Ishikawa (cell line): ENCODE data around the gene MICALL2.

Source experiments
- CEBPB ChIP-seq: IDR thresholded peaks from 2 replicates; pipeline ENCODE4 v1.6.1; 2012
- CREB1 ChIP-seq: IDR thresholded peaks from 2 replicates; pipeline ENCODE4 v1.6.1; 2012; ENCODE audit warnings: low read depth
- EGR1 ChIP-seq: IDR thresholded peaks from 2 replicates; pipeline ENCODE4 v1.6.1; 2012
- EP300 ChIP-seq: IDR thresholded peaks from 2 replicates; pipeline ENCODE4 v1.6.1; 2012; ENCODE audit warnings: borderline replicate concordance
- FOXM1 ChIP-seq: IDR thresholded peaks from 2 replicates; pipeline ENCODE4 v1.6.1; 2012; ENCODE audit warnings: low read depth, borderline replicate concordance
- NFIC ChIP-seq: IDR thresholded peaks from 2 replicates; pipeline ENCODE4 v1.6.1; 2012
- RAD21 ChIP-seq: IDR thresholded peaks from 2 replicates; pipeline ENCODE4 v1.6.1; 2012; ENCODE audit warnings: low read depth
- TAF1 ChIP-seq: IDR thresholded peaks from 2 replicates; pipeline ENCODE4 v1.6.1; 2012; ENCODE audit warnings: low read depth, mild to moderate bottlenecking
- TCF12 ChIP-seq: IDR thresholded peaks from 2 replicates; pipeline ENCODE4 v1.6.1; 2012; ENCODE audit warnings: low read depth
- TEAD4 ChIP-seq: IDR thresholded peaks from 2 replicates; pipeline ENCODE4 v1.6.1; 2012
- YY1 ChIP-seq: IDR thresholded peaks from 2 replicates; pipeline ENCODE4 v1.6.1; 2012; ENCODE audit warnings: low read depth
- ZBTB7A ChIP-seq: IDR thresholded peaks from 2 replicates; pipeline ENCODE4 v1.6.1; 2012; ENCODE audit warnings: low read depth
- TF ChIP-seq, protein P1 (sequence below): IDR thresholded peaks from 2 replicates; pipeline ENCODE4 v1.6.1; 2012
- TF ChIP-seq, protein P2 (sequence below): IDR thresholded peaks from 2 replicates; pipeline ENCODE4 v1.6.1; 2012
- TF ChIP-seq, protein P3 (sequence below): IDR thresholded peaks from 2 replicates; pipeline ENCODE4 v1.6.1; 2012; ENCODE audit warnings: low read depth, mild to moderate bottlenecking

MICALL2 gene

DNA sequence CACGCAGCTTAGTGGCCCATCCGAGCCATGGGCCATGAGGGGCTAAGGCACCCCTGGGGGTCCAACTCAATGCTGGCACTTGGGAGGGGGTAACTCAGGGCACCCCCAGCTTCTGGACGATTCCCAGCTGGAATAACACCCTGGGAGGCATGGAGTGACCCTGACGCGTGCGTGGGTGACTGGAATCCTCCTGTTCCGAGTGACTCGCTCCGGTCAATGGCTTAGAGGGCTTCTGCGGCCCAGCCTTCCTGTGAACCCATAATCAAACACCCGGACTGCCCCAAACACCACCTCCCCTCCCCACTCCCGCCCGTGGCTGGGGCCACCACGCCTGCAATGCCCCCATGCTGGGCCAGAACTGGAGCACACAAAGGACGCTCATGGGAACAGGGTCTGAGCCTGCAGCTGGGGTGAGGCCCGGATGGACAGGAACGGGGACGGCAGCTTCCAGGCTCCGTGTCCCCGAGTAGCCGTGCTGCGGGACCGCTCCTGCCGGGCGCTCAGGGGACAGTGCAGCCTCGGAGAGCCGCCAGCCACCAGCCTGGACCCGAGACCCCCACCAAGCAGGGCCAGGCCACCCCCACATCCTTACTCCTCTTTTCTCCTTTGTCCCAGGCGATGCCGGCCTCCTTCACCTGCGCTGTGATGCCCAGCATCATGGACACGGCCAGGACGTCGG is 36.4 kb upstream of the MICALL2 start:
- no peak for TF ChIP-seq ZBTB7A
- TF ChIP-seq, protein P1, sequence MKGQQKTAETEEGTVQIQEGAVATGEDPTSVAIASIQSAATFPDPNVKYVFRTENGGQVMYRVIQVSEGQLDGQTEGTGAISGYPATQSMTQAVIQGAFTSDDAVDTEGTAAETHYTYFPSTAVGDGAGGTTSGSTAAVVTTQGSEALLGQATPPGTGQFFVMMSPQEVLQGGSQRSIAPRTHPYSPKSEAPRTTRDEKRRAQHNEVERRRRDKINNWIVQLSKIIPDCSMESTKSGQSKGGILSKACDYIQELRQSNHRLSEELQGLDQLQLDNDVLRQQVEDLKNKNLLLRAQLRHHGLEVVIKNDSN: no peak
- TF ChIP-seq CREB1: no peak
- TF ChIP-seq, protein P2, sequence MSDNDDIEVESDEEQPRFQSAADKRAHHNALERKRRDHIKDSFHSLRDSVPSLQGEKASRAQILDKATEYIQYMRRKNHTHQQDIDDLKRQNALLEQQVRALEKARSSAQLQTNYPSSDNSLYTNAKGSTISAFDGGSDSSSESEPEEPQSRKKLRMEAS: no peak
- TF ChIP-seq CEBPB: no peak
- no peak for TF ChIP-seq RAD21
- TF ChIP-seq EP300: no peak
- no peak for TF ChIP-seq TEAD4
- no peak for TF ChIP-seq TAF1
- no peak for TF ChIP-seq YY1
- TF ChIP-seq, protein P3, sequence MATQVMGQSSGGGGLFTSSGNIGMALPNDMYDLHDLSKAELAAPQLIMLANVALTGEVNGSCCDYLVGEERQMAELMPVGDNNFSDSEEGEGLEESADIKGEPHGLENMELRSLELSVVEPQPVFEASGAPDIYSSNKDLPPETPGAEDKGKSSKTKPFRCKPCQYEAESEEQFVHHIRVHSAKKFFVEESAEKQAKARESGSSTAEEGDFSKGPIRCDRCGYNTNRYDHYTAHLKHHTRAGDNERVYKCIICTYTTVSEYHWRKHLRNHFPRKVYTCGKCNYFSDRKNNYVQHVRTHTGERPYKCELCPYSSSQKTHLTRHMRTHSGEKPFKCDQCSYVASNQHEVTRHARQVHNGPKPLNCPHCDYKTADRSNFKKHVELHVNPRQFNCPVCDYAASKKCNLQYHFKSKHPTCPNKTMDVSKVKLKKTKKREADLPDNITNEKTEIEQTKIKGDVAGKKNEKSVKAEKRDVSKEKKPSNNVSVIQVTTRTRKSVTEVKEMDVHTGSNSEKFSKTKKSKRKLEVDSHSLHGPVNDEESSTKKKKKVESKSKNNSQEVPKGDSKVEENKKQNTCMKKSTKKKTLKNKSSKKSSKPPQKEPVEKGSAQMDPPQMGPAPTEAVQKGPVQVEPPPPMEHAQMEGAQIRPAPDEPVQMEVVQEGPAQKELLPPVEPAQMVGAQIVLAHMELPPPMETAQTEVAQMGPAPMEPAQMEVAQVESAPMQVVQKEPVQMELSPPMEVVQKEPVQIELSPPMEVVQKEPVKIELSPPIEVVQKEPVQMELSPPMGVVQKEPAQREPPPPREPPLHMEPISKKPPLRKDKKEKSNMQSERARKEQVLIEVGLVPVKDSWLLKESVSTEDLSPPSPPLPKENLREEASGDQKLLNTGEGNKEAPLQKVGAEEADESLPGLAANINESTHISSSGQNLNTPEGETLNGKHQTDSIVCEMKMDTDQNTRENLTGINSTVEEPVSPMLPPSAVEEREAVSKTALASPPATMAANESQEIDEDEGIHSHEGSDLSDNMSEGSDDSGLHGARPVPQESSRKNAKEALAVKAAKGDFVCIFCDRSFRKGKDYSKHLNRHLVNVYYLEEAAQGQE: no peak
- TF ChIP-seq EGR1: no peak
- TF ChIP-seq NFIC: no peak
- no peak for TF ChIP-seq FOXM1
- no peak for TF ChIP-seq TCF12

DNA sequence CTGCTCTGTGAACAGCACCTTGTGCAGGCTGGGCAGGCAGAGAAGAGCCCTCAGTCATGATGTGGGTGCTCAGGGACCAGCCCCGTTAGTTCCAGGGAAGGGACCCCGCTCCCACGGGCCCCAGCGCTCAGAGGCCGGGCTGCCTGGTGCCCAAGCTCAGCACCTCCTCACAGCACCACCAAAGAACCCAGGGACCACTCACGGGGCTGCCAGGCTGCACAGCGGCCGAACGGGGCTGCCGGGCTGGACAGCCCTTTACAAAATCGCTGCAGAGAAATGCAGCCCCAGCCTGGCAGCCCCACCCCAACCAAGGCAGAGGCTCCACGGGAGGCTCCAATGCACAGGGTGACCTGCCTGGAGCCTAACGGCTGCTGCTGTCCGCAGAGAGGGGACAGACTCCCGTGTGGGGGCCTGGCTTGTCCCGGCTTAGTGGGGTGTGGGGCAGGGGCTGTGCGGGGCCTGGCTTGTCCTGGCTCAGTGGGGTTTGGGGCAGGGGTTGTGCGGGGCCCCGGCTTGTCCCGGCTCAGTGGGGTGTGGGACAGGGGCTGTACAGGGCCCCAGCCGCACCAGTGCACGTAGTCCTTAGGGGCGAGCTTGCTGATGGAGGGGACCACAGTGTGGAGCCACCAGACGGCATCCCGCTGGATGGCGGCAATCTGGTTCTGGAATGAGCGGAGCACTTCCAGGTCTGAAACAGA is 35.7 kb upstream of the MICALL2 start:
- no peak for TF ChIP-seq ZBTB7A
- TF ChIP-seq TEAD4: no peak
- TF ChIP-seq, protein P3: no peak
- no peak for TF ChIP-seq TAF1
- no peak for TF ChIP-seq TCF12

DNA sequence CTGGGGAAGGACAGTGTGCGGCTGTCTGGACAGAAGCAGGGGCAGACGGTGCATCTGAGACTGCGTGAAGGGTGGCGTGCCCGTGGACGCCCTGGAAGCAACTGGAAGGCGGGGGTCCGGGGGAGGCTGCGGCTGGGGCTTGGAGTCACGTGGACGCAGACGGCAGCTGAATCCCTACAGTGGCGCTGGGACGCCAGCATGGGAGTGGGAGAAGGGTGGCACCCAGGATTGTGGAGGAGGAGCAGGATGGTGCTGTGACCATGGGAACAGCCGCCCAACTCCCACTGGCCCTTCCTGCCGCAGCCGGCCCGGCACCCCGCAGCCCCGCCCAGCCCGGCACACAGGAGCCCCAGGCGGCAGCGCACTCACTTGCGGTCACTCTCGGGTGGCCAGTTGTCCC is 35.2 kb upstream of the MICALL2 start:
- TF ChIP-seq, protein P3: no peak
- no peak for TF ChIP-seq CEBPB
- TF ChIP-seq, protein P1: no peak
- TF ChIP-seq CREB1: no peak
- TF ChIP-seq ZBTB7A: no peak
- TF ChIP-seq RAD21: no peak
- no peak for TF ChIP-seq TAF1
- no peak for TF ChIP-seq FOXM1
- no peak for TF ChIP-seq NFIC
- TF ChIP-seq YY1: no peak
- TF ChIP-seq, protein P2: no peak

DNA sequence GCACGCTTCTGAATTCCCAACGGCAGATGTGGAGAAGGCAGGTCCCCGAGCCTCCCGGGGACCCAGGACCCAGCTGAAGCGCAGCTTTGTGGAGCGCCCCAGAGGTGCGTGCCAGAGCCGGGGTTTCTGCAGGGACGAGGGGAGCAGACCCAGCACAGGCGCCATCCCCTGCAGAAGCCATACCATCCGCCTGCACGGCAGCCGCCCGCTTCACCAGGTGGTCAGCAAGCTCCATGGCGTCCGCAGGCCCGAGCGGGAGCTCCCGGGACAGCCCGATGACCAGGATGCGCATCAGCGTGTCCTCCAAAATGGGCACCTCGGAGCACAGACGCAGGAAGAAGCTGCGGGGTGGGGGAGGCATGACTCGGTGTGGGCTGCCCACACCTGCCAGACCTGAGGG is 34.3 kb upstream of the MICALL2 start:
- no peak for TF ChIP-seq ZBTB7A
- no peak for TF ChIP-seq TEAD4
- no peak for TF ChIP-seq CEBPB
- TF ChIP-seq RAD21: no peak
- TF ChIP-seq FOXM1: no peak
- TF ChIP-seq TCF12: no peak
- TF ChIP-seq EGR1: no peak
- TF ChIP-seq, protein P2: no peak
- no peak for TF ChIP-seq CREB1
- no peak for TF ChIP-seq YY1
- TF ChIP-seq, protein P3: no peak
- TF ChIP-seq, protein P1: no peak
- TF ChIP-seq TAF1: no peak
